ENCODE results near the gene ZNF687. TPM values are rescaled to one million over a fixed set of nuclear protein-coding genes. Genes with fewer than 3 reads are reported as not detected.

Gene ZNF687
- total and polyA plus RNA-seq, 2 of the 4 experiments (the other 2 are of a cell fraction): 5.7 to 10.8 TPM

DNA sequence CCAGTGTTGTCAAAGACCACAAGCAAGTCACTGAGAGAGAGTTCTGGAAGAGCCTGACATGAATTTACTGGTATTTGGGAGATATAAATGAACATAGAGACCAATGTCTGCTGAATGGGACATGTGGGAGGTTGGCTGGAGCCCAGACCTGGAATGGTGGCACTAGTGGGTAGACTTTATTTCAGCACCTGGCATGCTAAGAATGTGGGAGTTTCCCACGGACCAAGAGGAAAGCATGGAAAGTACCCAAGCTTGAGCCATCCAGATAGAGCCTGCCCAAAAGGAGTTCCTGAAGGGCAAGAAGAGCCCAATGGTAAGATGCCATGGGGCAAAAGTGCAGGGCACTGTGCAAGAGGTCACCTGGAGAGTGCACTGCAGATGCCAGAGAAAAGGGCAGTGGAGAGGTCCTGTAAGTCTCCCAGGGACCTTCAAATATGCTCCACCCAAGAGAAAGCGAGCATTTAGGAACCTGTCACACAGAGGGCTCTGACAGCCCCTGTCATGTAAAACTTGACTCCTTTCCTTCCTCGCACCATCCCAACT, 8.1 kb upstream of the ZNF687 start:
- in situ Hi-C loops (cut with MboI; ENCODE audit: low sequenced_read_pairs) (no loop called here), intact Hi-C loops (cut with micrococcal nuclease) (no loop called here), dilution Hi-C loops (cut with HindIII; ENCODE audit: low sequenced_read_pairs, unreplicated experiment) (no loop called here)
- H3K27ac ChIP-seq (ENCODE audit: insufficient read depth, low read length): no peak overlapping the region
- no peaks in the 10 kb centered on the region for H3K9me3 ChIP-seq (ENCODE audit: control insufficient read depth, insufficient read depth, low read length)
- no TSS peak for BruUV-seq (replicated peaks)
- no peak overlapping the region for H3K23ac ChIP-seq (ENCODE audit: low read depth, low read length)
- no peak overlapping the region for H2BK20ac ChIP-seq (ENCODE audit: low read depth, low read length)
- CTCF ChIA-PET: no interaction called here
- H4K91ac ChIP-seq (ENCODE audit: insufficient read depth, low read depth, low read length): no peak overlapping the region
- no peak for DNase-seq
- H4K20me1 ChIP-seq (ENCODE audit: insufficient read depth, low read length): no peaks in the 10 kb centered on the region
- no peak overlapping the region for H2BK120ac ChIP-seq (ENCODE audit: low read depth, low read length)
- no peaks in the 10 kb centered on the region for H3K27me3 ChIP-seq (ENCODE audit: control insufficient read depth, insufficient read depth, low read length)
- ATAC-seq (ENCODE audit: low read depth): no peak
- H3K4me2 ChIP-seq (ENCODE audit: low read depth, low read length): no peak overlapping the region
- no peak overlapping the region for H2AFZ ChIP-seq (replicated peaks; ENCODE audit: low read length, poor library complexity)
- H3K9me1 ChIP-seq (ENCODE audit: insufficient read depth, low read length): 0 out of 2 replicates have a peak, but pooled peaks cover 3% of the 10 kb centered on the region
- 63% methylated on average over 1 of the region's 3 CpGs; no CpG with 5 or more reads in 1 of the 2 experiments for WGBS, 2 experiments (ENCODE audit: extremely low coverage in 2 of 2, insufficient read length in 1 of 2)
- H2BK15ac ChIP-seq (ENCODE audit: low read depth, low read length): no peak overlapping the region
- H2AK9ac ChIP-seq (replicated peaks; ENCODE audit: low read depth, low read length, poor library complexity): no peak overlapping the region
- peaks cover 5% of the 10 kb centered on the region for H3K36me3 ChIP-seq (ENCODE audit: control insufficient read depth, insufficient read depth, low read length)
- no peak overlapping the region for H4K8ac ChIP-seq (ENCODE audit: low read depth in 2 of 2, low read length in 2 of 2)
- H3K79me1 ChIP-seq (ENCODE audit: low read depth in 1 of 2, low read length in 2 of 2): no peaks in the 10 kb centered on the region
- H3K4me1 ChIP-seq (ENCODE audit: control insufficient read depth, insufficient read depth, low read length): no peaks in the 10 kb centered on the region
- H3K4me3 ChIP-seq (ENCODE audit: insufficient read depth, low read depth, low read length): no peak overlapping the region
- POLR2A ChIA-PET (ENCODE audit: unreplicated experiment): no interaction called here
- H2AK5ac ChIP-seq (ENCODE audit: low read depth, low read length): no peak overlapping the region
- H3K14ac ChIP-seq (replicated peaks; ENCODE audit: low read depth, low read length): no peak overlapping the region
- no peak overlapping the region for H3K4ac ChIP-seq (ENCODE audit: low read depth, low read length)
- no peak overlapping the region for H3K9ac ChIP-seq (ENCODE audit: low read depth, low read length)
- H3K18ac ChIP-seq (ENCODE audit: low read depth, low read length): no peak overlapping the region
- no peak overlapping the region for H3K56ac ChIP-seq (ENCODE audit: extremely low read depth, insufficient read depth, low read length)
- no peak overlapping the region for H2BK5ac ChIP-seq (ENCODE audit: low read depth, low read length, poor library complexity, severe bottlenecking)
- no peak for TF ChIP-seq POLR2A (IDR thresholded peaks at IDR 0.05; ENCODE audit: low read depth, low read length)
- no peak for TF ChIP-seq RCOR1 (IDR thresholded peaks at IDR 0.05; ENCODE audit: insufficient replicate concordance, low read length)
- no peak for TF ChIP-seq MXI1 (IDR thresholded peaks at IDR 0.05; ENCODE audit: borderline replicate concordance, low read depth, low read length)
- TF ChIP-seq FOS (IDR thresholded peaks at IDR 0.05; ENCODE audit: low read depth, low read length): no peak
- TF ChIP-seq CEBPB (IDR thresholded peaks at IDR 0.05; ENCODE audit: low read depth, low read length): no peak
- TF ChIP-seq, protein P1, sequence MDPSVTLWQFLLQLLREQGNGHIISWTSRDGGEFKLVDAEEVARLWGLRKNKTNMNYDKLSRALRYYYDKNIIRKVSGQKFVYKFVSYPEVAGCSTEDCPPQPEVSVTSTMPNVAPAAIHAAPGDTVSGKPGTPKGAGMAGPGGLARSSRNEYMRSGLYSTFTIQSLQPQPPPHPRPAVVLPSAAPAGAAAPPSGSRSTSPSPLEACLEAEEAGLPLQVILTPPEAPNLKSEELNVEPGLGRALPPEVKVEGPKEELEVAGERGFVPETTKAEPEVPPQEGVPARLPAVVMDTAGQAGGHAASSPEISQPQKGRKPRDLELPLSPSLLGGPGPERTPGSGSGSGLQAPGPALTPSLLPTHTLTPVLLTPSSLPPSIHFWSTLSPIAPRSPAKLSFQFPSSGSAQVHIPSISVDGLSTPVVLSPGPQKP (IDR thresholded peaks at IDR 0.05; ENCODE audit: borderline replicate concordance, low read depth, low read length): no peak
- no peak for TF ChIP-seq SMC3 (IDR thresholded peaks at IDR 0.05; ENCODE audit: low read depth, low read length)
- TF ChIP-seq RAD21 (IDR thresholded peaks at IDR 0.05; ENCODE audit: low read length): no peak
- TF ChIP-seq, protein P2, sequence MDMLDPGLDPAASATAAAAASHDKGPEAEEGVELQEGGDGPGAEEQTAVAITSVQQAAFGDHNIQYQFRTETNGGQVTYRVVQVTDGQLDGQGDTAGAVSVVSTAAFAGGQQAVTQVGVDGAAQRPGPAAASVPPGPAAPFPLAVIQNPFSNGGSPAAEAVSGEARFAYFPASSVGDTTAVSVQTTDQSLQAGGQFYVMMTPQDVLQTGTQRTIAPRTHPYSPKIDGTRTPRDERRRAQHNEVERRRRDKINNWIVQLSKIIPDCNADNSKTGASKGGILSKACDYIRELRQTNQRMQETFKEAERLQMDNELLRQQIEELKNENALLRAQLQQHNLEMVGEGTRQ (IDR thresholded peaks at IDR 0.05; ENCODE audit: low read depth, low read length): no peak
- TF ChIP-seq MAZ (IDR thresholded peaks at IDR 0.05; ENCODE audit: borderline replicate concordance, low read depth, low read length): no peak
- no peak for TF ChIP-seq BHLHE40 (IDR thresholded peaks at IDR 0.05; ENCODE audit: low read depth, low read length)
- TF ChIP-seq CHD1 (IDR thresholded peaks at IDR 0.05; ENCODE audit: low read depth, low read length): no peak
- TF ChIP-seq MAFK (IDR thresholded peaks at IDR 0.05; ENCODE audit: low read depth, low read length): no peak
- TF ChIP-seq, protein P3, sequence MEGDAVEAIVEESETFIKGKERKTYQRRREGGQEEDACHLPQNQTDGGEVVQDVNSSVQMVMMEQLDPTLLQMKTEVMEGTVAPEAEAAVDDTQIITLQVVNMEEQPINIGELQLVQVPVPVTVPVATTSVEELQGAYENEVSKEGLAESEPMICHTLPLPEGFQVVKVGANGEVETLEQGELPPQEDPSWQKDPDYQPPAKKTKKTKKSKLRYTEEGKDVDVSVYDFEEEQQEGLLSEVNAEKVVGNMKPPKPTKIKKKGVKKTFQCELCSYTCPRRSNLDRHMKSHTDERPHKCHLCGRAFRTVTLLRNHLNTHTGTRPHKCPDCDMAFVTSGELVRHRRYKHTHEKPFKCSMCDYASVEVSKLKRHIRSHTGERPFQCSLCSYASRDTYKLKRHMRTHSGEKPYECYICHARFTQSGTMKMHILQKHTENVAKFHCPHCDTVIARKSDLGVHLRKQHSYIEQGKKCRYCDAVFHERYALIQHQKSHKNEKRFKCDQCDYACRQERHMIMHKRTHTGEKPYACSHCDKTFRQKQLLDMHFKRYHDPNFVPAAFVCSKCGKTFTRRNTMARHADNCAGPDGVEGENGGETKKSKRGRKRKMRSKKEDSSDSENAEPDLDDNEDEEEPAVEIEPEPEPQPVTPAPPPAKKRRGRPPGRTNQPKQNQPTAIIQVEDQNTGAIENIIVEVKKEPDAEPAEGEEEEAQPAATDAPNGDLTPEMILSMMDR (conservative IDR thresholded peaks at IDR 0.05; ENCODE audit: low read depth, low read length): no peak
- TF ChIP-seq RFX5 (IDR thresholded peaks at IDR 0.05; ENCODE audit: low read depth, low read length): no peak
- no peak for TF ChIP-seq NFE2L2 (IDR thresholded peaks at IDR 0.05; ENCODE audit: low read depth, low read length)
- no peak overlapping the region for H4K5ac ChIP-seq (ENCODE audit: low read depth, low read length)

Measured in IMR-90 (cell line).